NCI-H2196 treated with DMSO at 0.1 percent for 48 hours (cell line): ENCODE data around the gene CST9L.

ENCODE experiments used
- DNase-seq: peaks from one replicate; lab custom pipeline; 2025; ENCODE audit not compliant: unreplicated experiment; lab: John Stamatoyannopoulos, UW

The CST9L gene, protein sequence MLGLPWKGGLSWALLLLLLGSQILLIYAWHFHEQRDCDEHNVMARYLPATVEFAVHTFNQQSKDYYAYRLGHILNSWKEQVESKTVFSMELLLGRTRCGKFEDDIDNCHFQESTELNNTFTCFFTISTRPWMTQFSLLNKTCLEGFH

DNA sequence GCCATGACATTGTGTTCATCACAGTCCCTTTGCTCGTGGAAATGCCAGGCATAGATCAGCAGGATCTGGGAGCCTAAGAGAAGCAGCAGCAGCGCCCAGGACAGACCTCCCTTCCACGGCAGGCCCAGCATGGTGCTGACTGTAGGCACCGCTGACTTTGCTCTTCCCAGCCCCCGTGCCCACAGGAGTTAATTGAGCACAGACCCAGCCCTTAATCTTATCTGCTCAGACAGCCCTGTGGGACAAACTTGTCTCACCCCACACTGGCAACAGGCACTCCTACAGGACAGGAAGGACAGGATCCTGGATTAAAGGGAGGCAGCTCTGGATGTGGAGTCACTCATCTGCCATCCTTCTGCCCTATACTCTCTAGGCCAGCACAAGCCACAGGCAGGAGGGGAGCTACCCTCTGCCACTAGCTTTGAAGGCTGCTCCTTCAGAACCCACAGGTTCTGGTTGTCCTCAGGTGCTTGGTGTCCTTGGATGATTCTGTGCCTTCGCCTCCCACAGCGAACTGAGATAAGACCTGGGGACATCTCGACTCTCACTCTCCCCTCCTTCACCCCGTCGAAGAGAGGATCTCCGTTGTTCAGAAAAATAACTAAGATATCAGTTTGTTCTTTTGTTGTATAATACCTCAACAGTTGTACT is at the start of gene CST9L:
Gene CST9L (minus strand): TSS at position 165 of the 651 bp plus-strand sequence. CDS start 34 bp downstream, at position 131.
- DNase-seq, result no peak

DNA sequence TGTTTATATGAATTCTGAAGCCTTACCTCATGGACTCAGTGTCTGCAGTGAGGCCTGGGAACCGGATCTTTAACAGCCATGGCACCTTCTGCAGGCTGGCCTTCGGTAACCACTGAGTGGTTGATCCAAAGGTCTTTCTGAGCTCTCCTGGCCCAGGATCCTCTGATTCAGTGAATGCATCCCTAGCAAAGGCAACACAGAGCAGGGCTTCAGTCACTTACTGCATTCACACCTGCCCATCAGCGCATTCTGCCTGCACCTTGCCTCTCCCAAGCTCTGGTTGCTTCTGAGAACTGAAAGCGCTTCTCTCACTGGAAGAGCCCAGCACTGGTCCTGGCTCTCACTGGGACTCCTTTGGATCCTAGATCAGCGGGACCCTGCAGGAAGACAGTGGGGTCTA is 45.9 kb upstream of the CST9L start:
- DNase-seq, result no peak

DNA sequence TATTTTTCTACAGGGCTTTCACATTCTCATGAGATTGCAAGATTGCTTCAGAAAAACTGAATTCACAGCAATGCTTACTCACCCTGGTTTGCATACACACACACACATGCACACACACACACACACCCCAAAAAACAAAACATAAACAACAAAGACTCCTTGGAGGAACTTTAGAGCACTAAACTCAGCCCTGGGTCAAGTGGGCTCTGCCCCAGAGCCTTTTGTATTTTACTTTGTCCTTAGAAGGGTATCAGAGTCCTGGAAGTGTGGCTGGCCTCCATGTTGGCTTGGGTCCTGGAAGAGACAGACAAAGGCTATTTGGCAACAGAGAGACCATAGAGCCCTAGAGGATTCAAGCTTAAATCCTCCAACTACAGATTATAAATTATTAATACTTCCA is 45.4 kb upstream of the CST9L start:
- no peak for DNase-seq

DNA sequence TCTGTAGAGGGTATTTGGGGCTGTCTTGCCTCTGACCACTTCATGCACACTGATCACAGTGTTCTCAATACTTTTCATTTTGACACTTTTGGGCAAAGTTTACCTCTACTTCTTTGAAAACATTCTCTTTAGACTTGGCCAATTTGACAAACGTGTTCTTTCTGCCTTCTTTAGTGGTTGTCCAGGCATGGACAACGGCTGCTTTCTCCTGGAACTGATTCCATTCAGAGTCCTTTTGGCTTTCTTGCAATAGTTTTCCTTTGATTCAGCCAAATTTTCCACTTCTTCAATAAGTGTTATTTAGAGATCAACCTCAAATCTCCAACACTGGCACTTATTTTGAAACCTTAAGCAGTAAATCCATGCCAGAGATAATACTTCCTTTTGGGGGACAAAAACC is 44.1 kb upstream of the CST9L start:
- DNase-seq, result no peak

DNA sequence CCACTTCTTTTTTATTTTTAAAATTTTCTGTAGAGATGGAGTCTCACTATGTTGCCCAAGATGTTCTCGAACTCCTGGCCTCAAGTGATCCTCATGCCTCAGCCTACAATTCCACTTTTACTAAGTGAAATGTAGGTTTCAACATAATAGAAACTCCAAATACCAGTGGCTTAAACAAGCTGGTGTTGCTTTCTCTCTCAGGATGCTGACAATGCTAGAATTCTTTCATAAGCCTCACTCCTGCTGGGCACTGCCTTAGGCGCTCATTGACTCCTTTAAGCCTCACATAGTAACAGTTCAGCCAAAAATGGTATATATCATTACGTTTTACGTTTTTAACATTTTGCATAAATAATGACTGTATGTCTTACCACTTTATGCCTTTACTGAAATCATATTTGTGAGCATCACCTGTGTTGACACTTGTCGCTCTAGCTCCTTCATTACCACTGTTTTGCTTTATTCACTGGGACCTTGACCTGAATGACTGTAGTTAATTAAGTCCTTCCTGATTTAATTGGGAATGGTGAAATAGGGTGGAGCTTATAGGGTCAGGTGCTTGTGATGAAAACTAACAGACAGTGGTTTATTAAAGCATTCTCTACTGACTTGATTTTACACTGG is 41.3 kb upstream of the CST9L start:
- no peak for DNase-seq

DNA sequence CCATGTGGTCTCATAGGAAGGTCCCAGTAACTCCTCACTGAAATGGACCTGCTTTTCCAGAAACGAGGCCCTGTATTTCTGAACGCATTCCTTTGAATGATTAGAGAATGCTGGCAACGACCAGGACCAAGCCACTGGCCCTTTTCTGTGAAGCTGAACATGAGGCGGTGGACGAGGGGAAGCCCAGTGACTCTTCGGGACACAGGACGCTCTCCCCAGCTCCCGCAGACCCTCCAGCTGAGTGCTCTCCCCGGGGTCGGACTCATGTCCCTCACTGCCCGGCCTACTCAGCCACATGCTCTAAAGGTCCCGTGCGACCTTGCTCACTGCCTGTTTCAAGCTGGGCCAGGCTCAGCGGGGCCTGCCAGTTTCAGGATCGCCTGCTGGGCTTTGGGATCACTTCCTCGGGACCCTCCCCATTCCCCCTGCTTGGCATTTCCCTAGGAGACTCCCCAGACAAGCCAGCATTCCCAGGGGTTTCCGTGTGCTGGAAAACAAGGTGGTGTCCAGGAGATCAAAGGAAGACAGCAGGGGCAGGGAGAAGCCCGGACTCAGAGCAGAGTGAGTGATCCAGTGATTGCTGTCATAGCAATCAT is 40.1 kb upstream of the CST9L start:
- DNase-seq, result no peak

DNA sequence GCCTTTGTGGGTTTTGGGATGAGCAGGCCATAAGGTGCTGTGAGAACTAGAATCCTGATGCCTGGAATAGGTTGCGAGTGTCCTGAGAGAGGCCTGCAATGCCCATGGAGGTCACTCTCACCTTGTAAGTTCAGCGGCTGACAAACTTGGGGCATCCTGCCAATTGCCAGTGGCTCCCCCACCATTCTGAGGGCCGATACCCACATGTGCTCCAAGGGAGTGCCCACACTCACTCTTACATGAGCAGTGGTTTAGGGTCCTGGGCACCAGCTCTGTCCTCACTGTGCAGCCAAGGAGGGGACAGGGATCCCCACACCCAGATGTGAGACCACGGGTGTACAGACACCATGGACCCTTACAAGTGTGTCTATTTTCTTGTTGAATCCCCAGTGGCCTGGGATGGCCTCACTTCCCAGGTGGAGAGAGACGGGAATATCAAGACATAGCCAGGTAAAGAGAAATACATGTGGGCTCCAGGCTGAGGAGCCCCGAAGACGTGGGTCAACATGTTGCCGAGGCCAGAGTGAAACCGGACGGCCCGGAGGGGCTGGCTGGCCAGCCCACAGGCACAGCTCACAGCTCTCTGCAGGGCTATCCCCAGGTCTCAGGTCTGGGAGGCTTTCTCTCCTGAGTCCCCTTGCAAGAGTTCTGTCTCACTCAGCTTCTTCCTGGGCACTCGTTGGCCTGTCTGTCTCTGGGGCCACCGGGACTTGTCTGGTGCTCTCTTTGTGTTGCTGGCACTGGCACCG is 39.4 kb upstream of the CST9L start:
- no peak for DNase-seq

DNA sequence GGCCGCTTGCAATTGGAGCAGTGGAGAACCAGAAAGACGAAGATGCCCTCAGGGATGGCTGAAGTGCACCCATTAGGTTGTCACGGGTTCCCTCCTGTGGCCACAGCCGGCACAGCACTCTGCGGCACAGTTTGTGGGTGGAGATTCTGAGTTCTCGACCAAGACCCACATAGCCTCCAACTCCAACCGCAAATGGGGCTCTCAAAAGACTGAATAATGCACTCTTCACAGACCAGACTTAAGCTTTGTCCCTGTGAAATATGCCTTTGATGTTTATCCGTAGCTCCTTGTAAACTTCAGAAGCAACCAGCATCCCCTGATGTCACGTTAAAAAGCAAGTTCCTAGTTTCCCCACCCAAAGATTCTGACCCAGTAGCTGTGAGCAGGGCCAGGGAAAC is 38.4 kb upstream of the CST9L start:
- peak; percentile 41 for DNase-seq

DNA sequence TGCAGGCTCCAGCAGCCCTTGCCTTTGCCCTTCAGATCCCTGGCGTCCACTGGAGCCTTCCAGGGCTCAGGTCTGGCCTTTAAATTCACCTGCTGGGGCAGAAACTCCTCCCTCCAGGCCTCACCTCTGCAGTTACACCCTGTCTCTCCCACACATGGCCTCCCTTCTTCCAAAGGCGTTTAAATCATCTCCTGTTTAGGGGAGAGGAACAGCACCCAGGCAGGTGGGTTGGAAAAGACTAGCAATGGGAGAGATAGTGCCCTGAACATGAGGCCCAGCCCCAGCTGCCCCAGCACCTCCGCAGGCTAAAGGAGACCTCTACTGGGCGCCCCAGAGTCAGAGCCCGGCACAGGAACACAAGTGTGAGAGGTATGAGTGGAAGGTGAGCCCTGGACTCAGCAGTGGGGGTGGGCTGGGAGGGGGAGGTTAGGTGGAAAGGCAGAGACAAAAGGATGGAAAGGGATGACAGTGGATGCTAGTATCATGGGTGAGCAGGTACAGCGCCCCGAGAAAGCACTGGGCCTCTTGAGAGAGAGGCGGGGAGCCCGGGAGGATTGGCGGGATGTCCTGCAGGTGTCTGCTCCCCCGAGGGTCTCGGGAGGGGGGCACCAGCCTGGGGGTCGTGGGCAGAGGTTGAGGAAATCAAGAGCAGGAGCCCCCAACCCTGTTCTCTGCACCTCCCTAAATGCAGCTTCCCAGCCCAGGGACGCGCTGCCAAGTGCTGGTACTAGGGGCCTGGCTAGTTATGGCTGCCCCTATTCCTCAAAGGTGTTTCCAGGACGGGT is 37.8 kb upstream of the CST9L start, which contains the start of gene CST9:
Gene CST9 (minus strand): TSS at position 51 of the 785 bp plus-strand sequence. CDS start 53 bp downstream, outside the sequence.
- no peak for DNase-seq

DNA sequence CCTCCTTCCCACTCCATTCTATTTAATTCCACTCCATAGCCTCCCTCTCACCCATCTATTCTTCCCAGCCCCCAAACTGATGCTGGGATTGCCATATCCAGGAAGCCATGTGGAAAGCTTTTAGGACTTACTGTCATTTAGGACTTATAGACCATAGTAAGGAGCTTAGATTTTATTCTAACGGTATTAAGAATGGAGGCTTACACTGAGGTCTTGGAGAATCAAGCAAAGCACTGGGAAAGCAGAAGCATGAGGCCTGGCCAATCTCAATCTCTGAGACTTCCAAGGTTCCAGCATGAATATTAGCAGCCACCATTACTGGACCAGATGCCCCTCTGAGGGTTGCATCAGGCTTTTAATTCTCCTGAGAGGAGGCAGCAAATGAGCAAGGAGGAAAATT is 36.0 kb upstream of the CST9L start:
- no peak for DNase-seq

DNA sequence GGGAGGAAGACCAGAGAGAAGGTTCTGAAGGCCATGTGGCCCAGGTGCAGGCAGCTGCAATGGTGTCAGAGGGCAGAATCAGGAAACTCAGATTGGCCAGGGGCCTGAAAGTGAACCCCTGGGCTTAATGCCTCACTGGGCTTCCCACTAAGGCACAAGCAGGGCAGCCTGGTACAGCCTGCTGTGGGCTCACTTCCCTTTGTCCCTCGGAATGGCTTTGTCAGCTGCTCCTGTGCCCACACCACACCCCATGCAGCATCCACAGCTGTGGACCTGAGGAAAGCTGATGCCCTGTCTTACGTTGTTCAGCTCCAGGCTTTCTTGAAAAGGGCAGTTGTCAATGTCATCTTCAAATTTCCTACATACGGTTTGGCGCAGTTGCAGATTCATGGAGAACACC is 35.0 kb upstream of the CST9L start:
- DNase-seq, result no peak

DNA sequence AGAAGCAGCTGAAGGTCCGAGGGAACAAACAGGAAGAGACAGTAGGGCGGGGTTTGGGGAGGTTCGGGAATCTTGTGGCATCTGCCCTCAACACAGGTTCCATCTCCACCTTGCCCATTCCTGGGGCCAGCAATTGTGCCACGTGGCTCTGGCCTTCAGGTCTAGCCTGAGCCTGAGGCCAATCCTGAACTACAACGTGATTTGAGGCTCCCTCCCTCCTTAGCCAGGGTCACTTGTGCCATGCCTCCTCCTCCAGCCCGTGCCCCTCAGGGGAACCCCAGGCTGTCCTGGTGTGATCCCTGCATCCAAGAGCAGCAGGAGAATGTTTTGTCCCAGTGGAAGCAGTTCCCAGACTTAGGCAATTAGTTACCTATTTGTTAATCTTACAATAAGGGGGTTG is 34.4 kb upstream of the CST9L start:
- no peak for DNase-seq

DNA sequence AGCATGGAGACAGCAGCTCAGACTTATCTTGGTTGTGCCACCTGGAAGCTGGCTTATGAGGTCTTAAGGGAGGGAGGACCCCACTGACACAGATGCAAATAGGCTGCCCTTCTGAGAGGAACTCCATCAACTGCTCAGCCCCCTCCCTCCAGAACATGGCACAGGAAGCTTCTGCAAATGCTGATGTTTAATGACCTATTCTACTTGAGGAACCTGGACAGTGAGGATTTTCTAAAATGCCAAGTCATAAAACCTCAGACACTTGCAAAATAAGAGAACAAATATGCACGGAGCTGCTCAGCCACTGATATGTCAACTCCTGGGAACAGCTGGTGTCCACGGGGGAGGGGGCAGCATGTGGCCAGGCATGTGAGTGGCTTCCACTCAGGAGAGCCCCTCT is 34.0 kb upstream of the CST9L start:
- no peak for DNase-seq

DNA sequence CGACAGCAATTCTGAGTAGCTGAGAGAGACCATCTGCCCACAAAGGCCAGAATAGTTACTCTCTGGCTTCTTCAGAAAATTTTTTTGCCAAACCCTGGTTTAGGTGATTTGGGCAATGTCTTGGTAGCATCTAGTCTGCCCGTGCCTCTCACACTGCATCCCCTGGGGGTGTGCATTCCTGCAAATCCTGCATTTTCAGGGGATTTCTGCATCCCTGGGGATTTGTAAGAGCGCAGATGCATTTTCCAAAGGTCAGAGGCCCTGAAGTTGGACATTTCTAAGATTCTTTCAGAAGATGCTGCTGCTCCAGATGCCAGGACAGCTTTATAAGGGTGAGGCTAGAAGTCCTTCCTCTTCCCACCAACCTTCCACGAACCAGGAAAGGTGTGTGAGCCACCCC is 33.4 kb upstream of the CST9L start:
- DNase-seq, result no peak

DNA sequence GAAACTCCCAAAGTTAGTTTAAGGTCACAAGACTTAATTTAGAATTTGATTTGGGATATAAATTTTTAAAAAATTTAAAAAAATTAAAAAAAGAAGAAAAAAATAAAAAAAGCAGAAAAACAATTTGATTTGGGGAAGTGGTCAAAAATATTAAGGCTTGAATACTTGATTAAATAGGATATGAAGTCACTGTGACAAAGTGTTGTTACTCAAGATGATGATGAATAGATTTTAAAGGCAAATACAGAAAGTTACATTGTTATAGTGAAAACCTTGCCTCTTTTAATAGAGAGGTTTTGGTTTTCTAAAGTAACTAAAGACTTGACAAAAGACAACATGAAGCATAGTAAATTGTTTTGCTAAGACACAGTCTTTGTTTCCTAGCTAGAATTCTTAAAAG is 30.2 kb upstream of the CST9L start:
- DNase-seq, result no peak

DNA sequence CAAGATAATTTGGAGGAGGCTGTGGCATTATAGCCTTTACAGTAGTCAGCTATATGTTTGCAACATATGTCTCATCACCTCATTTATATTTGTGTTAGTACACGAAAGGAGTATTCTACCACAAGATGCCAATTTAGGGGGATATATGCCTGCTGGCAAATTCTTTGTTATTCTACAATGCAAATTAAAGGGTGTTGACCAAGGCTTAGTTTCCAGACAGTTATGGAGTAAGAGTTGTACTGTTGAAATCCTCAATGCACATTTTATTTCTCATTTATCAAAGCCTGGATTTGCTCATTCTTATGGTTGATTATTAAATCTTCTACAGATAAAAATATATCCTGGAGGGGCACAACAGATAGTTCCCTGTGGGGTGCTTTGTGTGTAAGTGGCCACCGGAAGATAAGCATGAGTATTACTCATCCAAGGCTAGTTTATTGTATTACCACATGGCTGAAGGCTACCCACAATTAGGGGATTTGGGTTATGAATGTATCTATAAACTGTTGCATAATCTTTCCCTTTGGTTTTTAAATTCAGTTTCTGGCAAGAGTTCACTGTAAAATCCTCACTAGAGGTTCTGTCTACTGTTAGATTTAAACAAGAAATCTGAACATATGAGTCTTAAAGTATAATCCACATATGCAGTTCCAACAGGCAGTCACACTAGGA is 28.4 kb upstream of the CST9L start:
- DNase-seq, result no peak

DNA sequence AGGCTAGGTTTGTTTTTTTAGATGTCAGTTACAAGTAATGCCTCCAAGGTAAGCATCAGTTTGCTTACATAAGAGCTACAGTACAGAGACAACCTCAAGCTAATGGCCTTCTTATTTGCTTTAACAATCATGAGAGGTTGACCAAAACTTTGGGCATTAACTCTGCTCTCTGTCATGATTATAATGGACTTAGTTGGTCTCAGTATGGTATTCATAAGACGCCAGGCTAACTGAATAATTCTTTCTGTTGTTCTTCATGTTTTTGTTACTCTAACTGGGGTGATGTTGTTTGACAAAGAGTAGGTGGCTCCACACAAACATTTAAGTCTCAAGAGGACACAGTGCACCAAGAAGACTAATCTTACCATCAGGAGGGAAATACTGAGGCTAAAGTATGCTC is 27.7 kb upstream of the CST9L start:
- no peak for DNase-seq

DNA sequence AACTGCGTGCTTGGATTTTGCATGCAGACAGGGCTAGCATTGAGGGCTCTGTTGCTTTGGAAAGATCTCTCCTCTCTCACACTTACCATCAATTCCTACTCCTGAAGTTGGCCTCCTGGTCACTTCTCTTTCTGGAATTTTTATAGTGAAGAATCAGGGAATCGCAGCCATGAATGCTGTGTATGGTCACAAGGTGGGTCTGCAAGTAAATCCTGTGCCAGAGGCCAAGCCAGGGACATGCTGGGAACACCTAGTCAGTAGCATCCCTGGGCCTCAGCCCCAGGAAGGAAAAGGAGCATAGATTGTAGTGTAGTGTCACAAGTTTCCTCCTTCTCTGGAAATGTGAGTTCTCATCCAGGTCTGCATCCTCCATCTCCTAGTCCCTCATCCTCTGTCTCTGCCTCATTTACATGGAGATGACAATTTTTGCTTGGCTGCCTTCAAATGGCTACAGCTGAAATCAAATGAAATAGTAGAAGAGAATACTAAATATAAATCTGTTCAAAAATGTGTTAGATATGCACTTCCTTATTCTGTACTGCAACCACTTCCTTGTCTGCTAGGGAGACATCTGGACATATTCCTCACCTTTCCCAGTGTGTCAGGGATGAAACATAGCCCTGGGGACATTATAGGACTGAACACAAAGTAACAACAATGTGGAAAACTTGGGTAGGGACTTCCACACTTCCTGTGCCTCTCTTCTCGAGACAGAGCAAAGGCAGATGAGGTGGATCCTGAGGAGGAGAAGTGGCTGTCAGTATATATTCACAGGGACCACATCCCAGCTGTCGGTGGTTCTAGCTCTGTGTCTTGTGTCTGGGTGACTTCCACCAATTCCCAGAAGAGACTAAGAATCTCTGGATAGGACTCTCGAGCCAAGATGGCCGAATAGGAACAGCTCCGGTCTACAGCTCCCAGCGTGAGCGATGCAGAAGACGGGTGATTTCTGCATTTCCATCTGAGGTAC is 20.4 kb upstream of the CST9L start:
- no peak for DNase-seq

DNA sequence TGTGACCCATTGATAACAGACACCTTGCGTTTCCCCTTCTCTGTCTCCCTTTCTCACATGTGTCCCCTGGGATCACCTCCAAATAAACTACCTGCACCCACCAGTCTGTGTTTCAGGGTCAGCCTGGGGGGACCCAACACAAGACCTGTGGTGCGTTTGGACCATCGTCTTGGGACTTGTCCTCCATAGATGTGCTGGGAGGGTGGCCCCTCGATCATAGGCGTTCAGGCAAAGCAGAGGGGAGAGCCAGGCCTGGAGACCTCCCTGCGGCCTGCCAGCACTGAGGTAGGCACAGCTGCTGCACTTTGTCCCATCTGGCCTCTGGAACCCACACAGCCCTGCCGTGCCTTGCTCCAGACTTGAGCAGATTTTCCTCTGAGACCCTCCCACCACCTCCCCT is 19.3 kb upstream of the CST9L start:
- DNase-seq, result no peak
